Measurements from ENCODE around the gene PLXDC2.

PLXDC2 gene

DNA sequence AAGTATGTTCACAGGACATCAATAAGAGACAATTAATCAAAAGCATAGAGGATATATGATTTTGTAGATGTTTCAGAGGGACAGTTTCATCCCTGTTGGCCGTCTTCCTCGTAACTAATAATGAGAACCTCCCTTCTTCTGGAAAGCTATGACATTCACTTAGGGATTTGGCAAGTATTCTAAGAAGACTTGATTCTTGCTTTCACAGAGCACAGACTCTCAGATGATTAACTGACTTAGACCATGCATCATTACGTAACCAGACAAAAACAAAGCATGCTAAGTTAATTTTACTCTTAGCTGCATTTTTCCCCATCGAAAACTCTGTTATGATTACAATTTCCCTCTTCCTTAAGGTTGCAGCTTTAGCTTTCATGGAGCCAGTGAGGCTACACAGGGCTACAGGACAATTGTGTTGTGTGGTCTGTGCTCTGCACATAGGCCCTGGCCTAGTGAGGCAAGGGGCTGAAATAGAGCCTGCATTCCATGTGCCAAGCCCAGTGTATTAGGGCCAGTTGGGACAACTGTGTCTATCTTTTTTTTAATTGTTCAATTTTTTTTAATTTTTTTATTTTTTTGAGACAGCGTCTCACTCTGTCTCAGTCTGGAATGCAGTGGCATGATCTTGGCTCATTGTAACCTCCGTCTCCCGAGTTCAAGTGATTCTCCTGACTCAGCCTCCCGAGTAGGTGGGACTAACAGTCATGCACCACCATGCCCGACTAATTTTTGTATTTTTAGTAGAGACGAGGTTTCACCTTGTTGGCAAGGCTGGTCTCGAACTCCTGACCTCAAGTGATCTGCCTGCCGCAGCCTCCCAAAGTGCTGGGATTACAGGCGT lies 105.3 kb downstream of the PLXDC2 start:
- H3K4me3 ChIP-seq (ENCODE audit: low read depth in 1 of 2, low read length in 2 of 2), result no peak overlapping the region
- H3K36me3 ChIP-seq (ENCODE audit: control insufficient read depth in 1 of 2, insufficient read depth in 2 of 2, low read length in 2 of 2), result no peaks in the 10 kb centered on the region
- H3K4me1 ChIP-seq (ENCODE audit: control insufficient read depth in 1 of 2, insufficient read depth in 2 of 2, low read length in 2 of 2), result peaks cover 19 to 26% of the 10 kb centered on the region in 2 donors
- H3K9me3 ChIP-seq (ENCODE audit: control insufficient read depth in 1 of 2, low read length in 2 of 2), result no peaks in the 10 kb centered on the region
- H3K27ac ChIP-seq (ENCODE audit: low read depth, low read length), result no peak overlapping the region
- H3K9ac ChIP-seq (ENCODE audit: low read depth in 1 of 2, low read length in 2 of 2), result no peak overlapping the region
- no peaks in the 10 kb centered on the region for H3K27me3 ChIP-seq (ENCODE audit: control insufficient read depth in 1 of 2, insufficient read depth in 2 of 2, low read length in 2 of 2)

DNA sequence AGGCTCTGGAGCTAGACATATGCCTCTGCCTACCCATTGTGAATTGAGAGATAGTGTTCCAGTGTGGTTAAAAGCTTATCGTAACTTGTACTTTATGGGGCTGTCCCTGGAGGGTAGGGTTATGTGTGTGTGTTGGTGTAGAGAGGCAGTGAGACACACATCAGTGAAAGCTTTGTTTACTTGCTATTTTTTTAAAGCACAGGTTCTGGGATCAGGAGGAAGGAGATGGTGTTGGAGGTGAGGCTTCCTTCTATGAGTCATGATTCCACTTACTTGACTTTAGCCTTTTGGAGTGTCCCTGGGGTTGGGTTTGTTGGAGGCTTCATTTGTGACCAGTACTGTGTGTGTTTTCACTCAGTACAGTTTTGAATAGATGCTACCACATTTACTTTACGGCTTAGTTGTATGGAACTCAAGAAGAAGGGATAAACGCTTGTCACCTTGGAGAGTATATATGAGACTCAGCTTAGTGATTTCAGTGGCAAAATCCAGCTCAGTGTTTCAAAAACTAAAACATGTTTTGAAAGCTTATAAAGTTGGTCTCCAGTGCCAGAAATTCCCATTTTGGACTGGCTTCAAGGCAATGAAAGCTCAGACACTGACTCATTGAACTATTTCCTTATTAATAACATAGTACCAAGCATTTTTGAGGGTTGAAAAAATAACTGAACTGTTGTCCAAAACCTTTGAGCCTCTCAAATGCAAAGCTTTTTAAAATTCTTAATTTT lies 106.2 kb downstream of the PLXDC2 start:
- Histone ChIP-seq H3K36me3 (ENCODE audit: control insufficient read depth in 1 of 2, insufficient read depth in 2 of 2, low read length in 2 of 2) (no peaks in the 10 kb centered on the region), H3K27ac (ENCODE audit: low read depth, low read length) (peak overlapping the region; percentile 6), H3K4me3 (ENCODE audit: low read depth in 1 of 2, low read length in 2 of 2) (no peak overlapping the region), H3K9ac (ENCODE audit: low read depth in 1 of 2, low read length in 2 of 2) (no peak overlapping the region), H3K27me3 (ENCODE audit: control insufficient read depth in 1 of 2, insufficient read depth in 2 of 2, low read length in 2 of 2) (no peaks in the 10 kb centered on the region), H3K9me3 (ENCODE audit: control insufficient read depth in 1 of 2, low read length in 2 of 2) (no peaks in the 10 kb centered on the region), H3K4me1 (ENCODE audit: control insufficient read depth in 1 of 2, insufficient read depth in 2 of 2, low read length in 2 of 2) (peaks cover 19 to 26% of the 10 kb centered on the region in 2 donors)

DNA sequence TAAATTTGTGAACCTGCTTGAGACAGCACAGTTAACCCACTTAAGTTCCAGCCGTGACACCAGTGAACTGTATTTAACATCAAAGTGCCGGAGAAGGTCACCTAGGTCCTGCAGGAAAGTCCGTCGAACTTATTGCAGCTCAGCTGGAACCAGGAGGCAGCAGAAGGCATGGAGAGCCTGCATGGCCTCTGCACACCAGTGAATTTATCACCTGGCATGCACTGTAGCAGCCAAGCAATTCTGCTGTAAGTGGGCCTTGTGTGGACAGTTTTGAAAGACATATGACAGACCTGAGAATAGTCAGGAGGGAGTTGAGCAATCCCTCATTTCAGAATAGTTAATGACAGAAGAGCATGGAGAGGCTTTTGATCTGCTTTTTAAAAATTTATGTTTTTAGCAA lies 108.8 kb downstream of the PLXDC2 start:
- H3K27ac ChIP-seq (ENCODE audit: low read depth, low read length), result no peak overlapping the region
- no peak overlapping the region for H3K9ac ChIP-seq (ENCODE audit: low read depth in 1 of 2, low read length in 2 of 2)
- no peaks in the 10 kb centered on the region for H3K9me3 ChIP-seq (ENCODE audit: control insufficient read depth in 1 of 2, low read length in 2 of 2)
- no peaks in the 10 kb centered on the region for H3K36me3 ChIP-seq (ENCODE audit: control insufficient read depth in 1 of 2, insufficient read depth in 2 of 2, low read length in 2 of 2)
- H3K4me3 ChIP-seq (ENCODE audit: low read depth in 1 of 2, low read length in 2 of 2), result no peak overlapping the region
- peaks cover 18 to 20% of the 10 kb centered on the region in 2 donors for H3K4me1 ChIP-seq (ENCODE audit: control insufficient read depth in 1 of 2, insufficient read depth in 2 of 2, low read length in 2 of 2)
- H3K27me3 ChIP-seq (ENCODE audit: control insufficient read depth in 1 of 2, insufficient read depth in 2 of 2, low read length in 2 of 2), result no peaks in the 10 kb centered on the region

DNA sequence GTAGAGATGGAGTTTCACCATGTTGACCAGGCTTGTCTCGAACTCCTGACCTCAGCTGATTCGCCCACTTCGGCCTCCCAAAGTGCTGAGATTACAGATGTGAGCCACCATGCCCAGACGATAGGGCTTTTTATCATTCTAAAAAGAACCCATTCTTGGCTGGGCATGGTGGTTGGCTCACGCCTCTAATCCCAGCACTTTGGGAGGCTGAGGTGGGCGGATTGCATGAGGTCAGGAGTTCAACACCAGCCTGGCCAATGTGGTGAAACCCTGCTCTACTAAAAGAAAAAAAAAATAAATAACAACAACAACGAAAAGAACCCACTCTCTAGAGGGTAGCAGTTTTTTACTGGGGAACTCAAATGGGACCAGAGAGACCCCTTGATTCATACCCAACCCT lies 112.7 kb downstream of the PLXDC2 start:
- peaks cover 16 to 20% of the 10 kb centered on the region in 2 donors for H3K4me1 ChIP-seq (ENCODE audit: control insufficient read depth in 1 of 2, insufficient read depth in 2 of 2, low read length in 2 of 2)
- no peak overlapping the region for H3K9ac ChIP-seq (ENCODE audit: low read depth in 1 of 2, low read length in 2 of 2)
- H3K9me3 ChIP-seq (ENCODE audit: control insufficient read depth in 1 of 2, low read length in 2 of 2), result no peaks in the 10 kb centered on the region
- no peak overlapping the region for H3K4me3 ChIP-seq (ENCODE audit: low read depth in 1 of 2, low read length in 2 of 2)
- no peaks in the 10 kb centered on the region for H3K36me3 ChIP-seq (ENCODE audit: control insufficient read depth in 1 of 2, insufficient read depth in 2 of 2, low read length in 2 of 2)
- H3K27ac ChIP-seq (ENCODE audit: low read depth, low read length), result no peak overlapping the region
- H3K27me3 ChIP-seq (ENCODE audit: control insufficient read depth in 1 of 2, insufficient read depth in 2 of 2, low read length in 2 of 2), result no peaks in the 10 kb centered on the region

DNA sequence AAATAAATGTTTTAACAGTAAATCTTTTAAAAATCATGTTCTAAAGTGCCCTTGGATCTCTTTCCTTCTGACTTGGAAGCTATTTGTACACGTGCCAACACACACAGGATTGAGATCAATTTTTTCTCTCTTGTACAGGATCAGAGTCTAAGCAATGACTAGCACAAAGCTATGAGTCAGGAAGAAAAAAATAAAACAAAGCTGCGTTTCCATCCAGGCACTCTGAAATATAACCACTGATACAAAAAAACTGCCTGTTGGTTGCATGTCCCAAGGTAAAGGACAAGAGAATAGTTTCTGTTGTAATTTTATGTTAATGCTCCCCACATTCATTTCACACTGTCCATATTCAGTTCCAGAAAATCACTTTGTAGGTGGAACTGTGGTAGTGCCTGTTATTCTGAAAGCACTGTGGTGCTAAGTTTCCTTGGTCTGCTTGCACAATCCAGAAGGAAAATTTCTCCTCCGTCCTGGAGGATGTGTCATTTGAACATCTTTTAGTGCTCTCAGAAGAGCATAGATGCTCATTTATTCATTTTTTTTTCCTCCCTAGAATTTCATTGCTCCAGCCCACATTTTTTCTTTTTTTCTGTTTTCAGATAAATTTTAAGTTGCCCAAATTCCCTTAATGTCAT lies 113.4 kb downstream of the PLXDC2 start:
- no peaks in the 10 kb centered on the region for H3K27me3 ChIP-seq (ENCODE audit: control insufficient read depth in 1 of 2, insufficient read depth in 2 of 2, low read length in 2 of 2)
- no peak overlapping the region for H3K9ac ChIP-seq (ENCODE audit: low read depth in 1 of 2, low read length in 2 of 2)
- no peaks in the 10 kb centered on the region for H3K36me3 ChIP-seq (ENCODE audit: control insufficient read depth in 1 of 2, insufficient read depth in 2 of 2, low read length in 2 of 2)
- H3K27ac ChIP-seq (ENCODE audit: low read depth, low read length), result no peak overlapping the region
- H3K9me3 ChIP-seq (ENCODE audit: control insufficient read depth in 1 of 2, low read length in 2 of 2), result no peaks in the 10 kb centered on the region
- peaks cover 16 to 20% of the 10 kb centered on the region in 2 donors for H3K4me1 ChIP-seq (ENCODE audit: control insufficient read depth in 1 of 2, insufficient read depth in 2 of 2, low read length in 2 of 2)
- H3K4me3 ChIP-seq (ENCODE audit: low read depth in 1 of 2, low read length in 2 of 2), result no peak overlapping the region

DNA sequence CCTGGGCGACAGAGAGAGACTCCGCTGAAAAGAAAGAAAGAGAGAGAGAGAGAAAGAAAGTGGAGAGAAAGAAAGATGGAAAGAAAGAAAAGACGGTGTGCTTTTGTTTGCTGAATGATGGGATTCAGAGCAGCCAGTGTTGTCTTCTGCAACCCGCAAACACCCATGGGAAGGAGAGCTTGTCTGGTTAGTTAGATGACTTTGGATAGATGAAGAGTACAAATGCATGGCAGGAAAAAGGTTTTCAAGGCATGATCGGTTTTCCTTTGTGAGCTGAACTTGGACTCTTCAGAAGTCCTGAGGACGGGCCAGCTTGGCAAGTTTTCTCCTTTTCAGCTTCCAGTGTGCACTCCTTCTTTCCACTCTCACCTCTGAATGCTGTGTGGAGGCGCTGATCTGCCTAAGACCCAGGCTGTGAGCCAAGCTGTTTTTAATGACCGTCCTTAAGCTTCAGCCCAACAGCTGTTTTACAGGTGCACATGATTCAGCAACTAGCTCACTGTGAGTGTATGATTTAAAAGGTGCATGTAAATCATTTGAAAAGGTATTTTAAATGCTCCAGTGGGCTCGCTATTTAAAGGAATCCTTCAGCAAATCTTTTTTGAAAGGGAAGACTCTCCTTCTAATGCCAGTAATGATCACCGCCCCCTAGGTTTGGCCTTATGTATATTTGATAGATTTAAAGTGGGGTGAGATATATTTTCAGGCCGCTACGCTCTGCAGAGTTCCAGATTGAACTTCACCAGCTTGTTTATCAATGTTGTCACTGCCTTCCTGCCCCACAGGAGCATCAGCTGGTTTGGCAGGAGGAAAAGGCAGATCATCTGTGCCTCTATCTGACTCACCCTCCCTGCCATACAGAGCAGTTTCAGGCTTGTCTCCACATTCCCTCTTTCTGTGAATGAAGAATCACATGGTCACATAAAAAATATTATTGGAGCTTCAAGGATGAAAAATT lies 115.0 kb downstream of the PLXDC2 start:
- Histone ChIP-seq H3K9ac (ENCODE audit: low read depth in 1 of 2, low read length in 2 of 2) (no peak overlapping the region), H3K27ac (ENCODE audit: low read depth, low read length) (no peak overlapping the region), H3K4me3 (ENCODE audit: low read depth in 1 of 2, low read length in 2 of 2) (no peak overlapping the region)

DNA sequence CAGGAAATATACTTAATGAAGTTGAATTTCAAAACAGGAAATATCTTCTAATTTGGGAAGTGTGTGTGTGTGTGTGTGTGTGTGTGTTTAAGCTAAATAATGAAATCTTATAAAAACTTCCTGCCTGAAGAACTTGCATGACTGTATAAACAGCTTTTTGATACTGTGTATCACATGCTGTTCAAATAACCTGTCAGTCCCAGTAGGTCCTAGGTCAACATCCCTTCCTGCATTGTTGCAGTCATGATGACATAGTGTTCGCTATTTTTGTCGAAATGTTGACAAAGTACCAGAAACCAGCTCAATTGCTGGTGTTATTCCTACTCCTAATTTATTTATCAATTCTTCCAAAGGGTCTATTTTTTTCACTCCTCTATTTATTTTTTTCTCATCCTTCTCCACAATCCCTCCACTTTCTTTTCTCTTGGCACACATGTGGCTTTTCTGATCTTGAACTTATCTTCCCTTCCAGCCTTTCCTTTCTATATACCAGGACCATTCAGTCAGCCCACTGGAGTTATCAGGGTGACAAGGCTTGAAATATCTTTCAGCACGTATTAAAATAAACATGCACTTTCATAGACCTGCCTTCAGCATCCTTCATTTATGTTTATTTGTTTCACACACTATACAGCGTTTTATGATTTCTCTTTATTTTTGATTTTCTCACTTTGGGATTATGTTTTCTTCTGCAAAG lies 115.8 kb downstream of the PLXDC2 start:
- no peak overlapping the region for H3K9ac ChIP-seq (ENCODE audit: low read depth in 1 of 2, low read length in 2 of 2)
- H3K27ac ChIP-seq (ENCODE audit: low read depth, low read length), result no peak overlapping the region
- no peaks in the 10 kb centered on the region for H3K36me3 ChIP-seq (ENCODE audit: control insufficient read depth in 1 of 2, insufficient read depth in 2 of 2, low read length in 2 of 2)
- H3K4me3 ChIP-seq (ENCODE audit: low read depth in 1 of 2, low read length in 2 of 2), result no peak overlapping the region
- no peaks in the 10 kb centered on the region for H3K27me3 ChIP-seq (ENCODE audit: control insufficient read depth in 1 of 2, insufficient read depth in 2 of 2, low read length in 2 of 2)
- no peaks in the 10 kb centered on the region for H3K9me3 ChIP-seq (ENCODE audit: control insufficient read depth in 1 of 2, low read length in 2 of 2)
- H3K4me1 ChIP-seq (ENCODE audit: control insufficient read depth in 1 of 2, insufficient read depth in 2 of 2, low read length in 2 of 2), result peaks cover 16 to 20% of the 10 kb centered on the region in 2 donors

More for the DNA sequence above, 115.0 kb downstream of the PLXDC2 start:
- H3K9me3 ChIP-seq (ENCODE audit: control insufficient read depth in 1 of 2, low read length in 2 of 2), result no peaks in the 10 kb centered on the region
- no peaks in the 10 kb centered on the region for H3K36me3 ChIP-seq (ENCODE audit: control insufficient read depth in 1 of 2, insufficient read depth in 2 of 2, low read length in 2 of 2)
- no peaks in the 10 kb centered on the region for H3K27me3 ChIP-seq (ENCODE audit: control insufficient read depth in 1 of 2, insufficient read depth in 2 of 2, low read length in 2 of 2)
- H3K4me1 ChIP-seq (ENCODE audit: control insufficient read depth in 1 of 2, insufficient read depth in 2 of 2, low read length in 2 of 2), result peaks cover 16 to 20% of the 10 kb centered on the region in 2 donors

DNA sequence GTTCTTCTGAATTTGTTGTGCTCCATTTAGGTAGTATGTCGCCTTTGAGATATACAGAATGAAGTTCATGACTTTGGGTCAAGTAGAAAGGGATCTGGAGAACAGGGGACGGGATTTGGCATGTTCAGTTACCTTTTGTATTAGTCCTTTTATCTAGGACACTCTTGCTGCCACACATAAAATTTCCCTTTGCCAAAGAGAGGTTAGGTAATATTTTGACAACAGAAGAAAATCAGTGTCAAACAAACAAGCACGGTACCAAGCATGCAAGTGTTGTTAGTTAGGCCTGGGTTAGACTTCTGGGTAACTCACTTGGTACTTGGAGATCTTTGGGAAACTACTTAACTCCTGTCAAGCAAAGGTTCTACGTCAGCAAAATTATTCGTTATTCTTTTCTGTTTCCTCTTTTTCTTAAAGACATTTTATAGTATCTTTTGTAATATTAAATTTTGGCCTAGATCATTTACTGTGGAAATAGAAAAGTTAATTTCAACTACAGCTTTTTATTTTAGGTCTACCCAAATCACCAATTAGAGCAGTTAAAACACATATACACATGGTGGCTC lies 116.7 kb downstream of the PLXDC2 start:
- Histone ChIP-seq H3K4me3 (ENCODE audit: low read depth in 1 of 2, low read length in 2 of 2) (no peak overlapping the region), H3K27me3 (ENCODE audit: control insufficient read depth in 1 of 2, insufficient read depth in 2 of 2, low read length in 2 of 2) (no peaks in the 10 kb centered on the region), H3K9me3 (ENCODE audit: control insufficient read depth in 1 of 2, low read length in 2 of 2) (no peaks in the 10 kb centered on the region), H3K27ac (ENCODE audit: low read depth, low read length) (no peak overlapping the region), H3K4me1 (ENCODE audit: control insufficient read depth in 1 of 2, insufficient read depth in 2 of 2, low read length in 2 of 2) (peaks cover 16 to 20% of the 10 kb centered on the region in 2 donors), H3K9ac (ENCODE audit: low read depth in 1 of 2, low read length in 2 of 2) (no peak overlapping the region), H3K36me3 (ENCODE audit: control insufficient read depth in 1 of 2, insufficient read depth in 2 of 2, low read length in 2 of 2) (no peaks in the 10 kb centered on the region)

DNA sequence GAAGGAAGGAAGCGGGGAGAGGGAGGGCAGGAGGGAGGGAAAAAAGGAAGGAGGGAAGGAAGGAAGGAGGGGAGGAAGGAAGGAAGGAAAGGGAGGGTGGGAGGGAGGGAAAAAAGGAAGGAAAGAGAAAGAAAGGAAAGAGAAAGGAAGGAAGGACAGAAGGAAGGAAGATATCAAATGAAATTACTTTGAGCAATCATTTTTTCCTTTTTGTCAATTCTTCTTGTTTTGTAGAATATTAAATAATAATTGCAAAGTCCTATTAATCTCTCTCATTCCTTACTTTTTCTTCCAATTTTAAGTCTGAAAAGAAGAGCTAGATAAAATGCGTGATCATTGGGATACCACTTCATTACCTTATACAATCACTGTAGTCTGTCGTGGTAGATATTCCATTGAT lies 117.5 kb downstream of the PLXDC2 start:
- H3K36me3 ChIP-seq (ENCODE audit: control insufficient read depth in 1 of 2, insufficient read depth in 2 of 2, low read length in 2 of 2), result no peaks in the 10 kb centered on the region
- H3K9me3 ChIP-seq (ENCODE audit: control insufficient read depth in 1 of 2, low read length in 2 of 2), result no peaks in the 10 kb centered on the region
- H3K27ac ChIP-seq (ENCODE audit: low read depth, low read length), result no peak overlapping the region
- H3K4me1 ChIP-seq (ENCODE audit: control insufficient read depth in 1 of 2, insufficient read depth in 2 of 2, low read length in 2 of 2), result peaks cover 16 to 20% of the 10 kb centered on the region in 2 donors
- H3K9ac ChIP-seq (ENCODE audit: low read depth in 1 of 2, low read length in 2 of 2), result no peak overlapping the region
- no peaks in the 10 kb centered on the region for H3K27me3 ChIP-seq (ENCODE audit: control insufficient read depth in 1 of 2, insufficient read depth in 2 of 2, low read length in 2 of 2)
- H3K4me3 ChIP-seq (ENCODE audit: low read depth in 1 of 2, low read length in 2 of 2), result no peak overlapping the region
